ENCODE results near the gene CAPN5. TPM values are rescaled to one million over a fixed set of nuclear protein-coding genes. Genes with fewer than 3 reads are reported as not detected.

The CAPN5 gene
- total and polyA plus RNA-seq, 2 experiments from 2014 or later = 25.2 to 28.8 TPM

DNA sequence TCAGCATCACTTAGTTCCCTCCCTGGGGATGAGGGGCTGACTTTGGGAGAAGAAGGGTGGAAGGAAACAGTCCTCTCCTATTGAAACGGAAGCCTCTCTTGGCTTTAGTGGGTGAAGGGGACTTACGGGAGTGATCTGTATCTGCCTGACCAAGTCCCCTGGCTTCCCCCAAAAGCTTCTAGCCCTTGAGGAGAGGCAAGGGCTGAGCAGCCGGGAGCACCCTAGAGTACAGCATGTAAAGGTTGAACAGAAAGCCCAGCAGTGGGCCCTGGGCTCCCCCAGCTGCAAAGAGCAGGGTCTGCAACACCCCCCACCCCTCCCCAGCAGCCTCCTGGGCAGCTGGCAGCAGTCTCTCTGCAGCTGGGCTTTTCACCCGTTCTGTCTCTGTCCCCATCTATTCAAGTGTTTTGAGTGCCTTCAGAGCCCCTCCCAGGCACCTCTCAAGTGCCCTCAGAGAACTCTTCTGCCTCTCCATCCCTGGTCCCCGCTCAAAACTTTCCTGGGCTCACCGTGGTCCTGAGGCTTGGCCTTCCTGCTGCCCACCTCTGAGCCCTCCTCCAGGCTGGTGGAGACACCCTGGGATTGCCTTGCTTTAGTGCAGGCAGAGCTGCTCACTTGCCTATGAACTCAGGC is 2.7 kb downstream of the CAPN5 start:
- Histone ChIP-seq H4K20me1 (ENCODE audit: insufficient read depth, poor library complexity, severe bottlenecking) (no peaks in the 10 kb centered on the region), H3K4me3 (no peak overlapping the region), H3K9me2 (replicated peaks; ENCODE audit: insufficient read depth) (no peaks in the 10 kb centered on the region), H3K4me1 (ENCODE audit: insufficient read depth) (peaks cover 62% of the 10 kb centered on the region), H3K4me2 (no peak overlapping the region), H3K36me3 (replicated peaks; ENCODE audit: insufficient read depth, low read depth) (no peaks in the 10 kb centered on the region), H3K27ac (no peak overlapping the region), H3K9me3 (ENCODE audit: low read depth) (no peaks in the 10 kb centered on the region), H3K27me3 (no peaks in the 10 kb centered on the region), H2AFZ (no peak overlapping the region), H3K79me2 (peaks cover 54% of the 10 kb centered on the region)
- no peak for DNase-seq (ENCODE audit: low spot score)
- WGBS (ENCODE audit: low lambda C conversion rate, missing lambda C conversion rate) = 81% methylated on average over 6 of the region's 6 CpGs
- TF ChIP-seq, protein P1, sequence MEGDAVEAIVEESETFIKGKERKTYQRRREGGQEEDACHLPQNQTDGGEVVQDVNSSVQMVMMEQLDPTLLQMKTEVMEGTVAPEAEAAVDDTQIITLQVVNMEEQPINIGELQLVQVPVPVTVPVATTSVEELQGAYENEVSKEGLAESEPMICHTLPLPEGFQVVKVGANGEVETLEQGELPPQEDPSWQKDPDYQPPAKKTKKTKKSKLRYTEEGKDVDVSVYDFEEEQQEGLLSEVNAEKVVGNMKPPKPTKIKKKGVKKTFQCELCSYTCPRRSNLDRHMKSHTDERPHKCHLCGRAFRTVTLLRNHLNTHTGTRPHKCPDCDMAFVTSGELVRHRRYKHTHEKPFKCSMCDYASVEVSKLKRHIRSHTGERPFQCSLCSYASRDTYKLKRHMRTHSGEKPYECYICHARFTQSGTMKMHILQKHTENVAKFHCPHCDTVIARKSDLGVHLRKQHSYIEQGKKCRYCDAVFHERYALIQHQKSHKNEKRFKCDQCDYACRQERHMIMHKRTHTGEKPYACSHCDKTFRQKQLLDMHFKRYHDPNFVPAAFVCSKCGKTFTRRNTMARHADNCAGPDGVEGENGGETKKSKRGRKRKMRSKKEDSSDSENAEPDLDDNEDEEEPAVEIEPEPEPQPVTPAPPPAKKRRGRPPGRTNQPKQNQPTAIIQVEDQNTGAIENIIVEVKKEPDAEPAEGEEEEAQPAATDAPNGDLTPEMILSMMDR (IDR thresholded peaks at IDR 0.05; ENCODE audit: poor library complexity) = no peak
- TF ChIP-seq EZH2 (IDR thresholded peaks at IDR 0.05; ENCODE audit: borderline replicate concordance) = no peak
- TF ChIP-seq EZH2phosphoT487 (IDR thresholded peaks at IDR 0.05; ENCODE audit: low read depth, severe bottlenecking, unreplicated experiment) = no peak

DNA sequence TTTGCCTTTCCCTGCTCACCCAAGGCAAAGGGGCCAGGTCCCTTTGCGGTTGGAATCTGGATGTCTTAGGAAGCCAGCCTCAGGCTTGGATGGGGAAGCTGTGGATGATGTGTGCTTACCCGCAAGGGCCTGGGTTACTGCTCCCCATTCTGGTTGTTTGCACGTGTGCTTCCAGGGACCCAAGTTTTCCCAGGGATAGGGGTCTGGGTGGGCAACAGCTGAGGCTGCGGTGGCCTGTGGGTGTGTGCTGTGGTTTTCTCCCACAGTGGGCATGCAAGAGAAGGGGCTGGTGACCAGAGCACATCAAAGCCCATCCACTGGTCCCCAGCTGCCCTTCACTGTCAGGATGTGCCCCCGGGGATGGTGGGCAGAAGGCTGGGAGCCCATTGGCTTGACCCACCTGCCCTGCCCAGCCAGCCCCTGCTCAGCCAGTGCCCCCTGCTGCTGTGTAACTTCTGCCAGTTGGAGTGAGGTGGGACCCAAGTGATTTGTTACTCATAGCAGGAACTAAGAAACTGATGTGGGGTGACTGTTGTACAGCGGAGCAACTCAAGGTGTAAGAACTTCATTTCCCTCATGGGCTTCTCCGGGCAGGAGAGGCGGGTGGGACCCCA is 3.3 kb downstream of the CAPN5 start:
- TF ChIP-seq, protein P1 (IDR thresholded peaks at IDR 0.05; ENCODE audit: poor library complexity) = no peak
- no peak for TF ChIP-seq EZH2phosphoT487 (IDR thresholded peaks at IDR 0.05; ENCODE audit: low read depth, severe bottlenecking, unreplicated experiment)
- no peak for TF ChIP-seq EZH2 (IDR thresholded peaks at IDR 0.05; ENCODE audit: borderline replicate concordance)
- WGBS (ENCODE audit: low lambda C conversion rate, missing lambda C conversion rate) = 92% methylated on average over 8 of the region's 8 CpGs
- H3K4me3 ChIP-seq = no peak overlapping the region
- H3K36me3 ChIP-seq (replicated peaks; ENCODE audit: insufficient read depth, low read depth) = no peaks in the 10 kb centered on the region
- no peaks in the 10 kb centered on the region for H4K20me1 ChIP-seq (ENCODE audit: insufficient read depth, poor library complexity, severe bottlenecking)
- peaks cover 54% of the 10 kb centered on the region for H3K79me2 ChIP-seq
- no peak for DNase-seq (ENCODE audit: low spot score)
- no peaks in the 10 kb centered on the region for H3K9me2 ChIP-seq (replicated peaks; ENCODE audit: insufficient read depth)
- no peak overlapping the region for H2AFZ ChIP-seq
- no peak overlapping the region for H3K27ac ChIP-seq
- peaks cover 61% of the 10 kb centered on the region for H3K4me1 ChIP-seq (ENCODE audit: insufficient read depth)
- H3K27me3 ChIP-seq = no peaks in the 10 kb centered on the region
- no peak overlapping the region for H3K4me2 ChIP-seq
- H3K9me3 ChIP-seq (ENCODE audit: low read depth) = no peaks in the 10 kb centered on the region

DNA sequence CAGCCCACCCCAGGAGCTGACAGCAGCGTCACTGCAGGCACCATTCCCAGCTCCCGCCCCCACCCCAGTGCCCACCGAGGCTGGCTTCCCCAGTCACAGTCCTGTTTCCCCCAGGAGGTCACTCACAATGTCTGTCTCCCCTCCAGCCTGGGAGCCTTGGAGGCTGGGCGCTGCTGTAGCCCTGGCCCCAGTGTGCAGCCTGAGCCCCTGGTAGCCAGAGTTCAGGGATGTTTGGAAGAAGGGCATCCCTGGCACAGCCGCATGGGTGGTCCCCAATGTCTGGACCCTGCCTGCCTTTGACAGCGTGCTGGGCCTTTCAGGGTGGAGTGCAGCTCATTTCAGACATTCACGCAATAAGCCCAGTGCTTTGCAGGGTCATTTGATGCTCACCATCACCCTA is 4.3 kb downstream of the CAPN5 start:
- DNase-seq (ENCODE audit: low spot score) = no peak
- Histone ChIP-seq H3K9me3 (ENCODE audit: low read depth) (no peaks in the 10 kb centered on the region), H2AFZ (no peak overlapping the region), H3K4me1 (ENCODE audit: insufficient read depth) (peaks cover 57% of the 10 kb centered on the region), H3K4me3 (no peak overlapping the region), H4K20me1 (ENCODE audit: insufficient read depth, poor library complexity, severe bottlenecking) (no peaks in the 10 kb centered on the region), H3K4me2 (no peak overlapping the region), H3K79me2 (peaks cover 54% of the 10 kb centered on the region), H3K27ac (no peak overlapping the region), H3K27me3 (no peaks in the 10 kb centered on the region), H3K9me2 (replicated peaks; ENCODE audit: insufficient read depth) (no peaks in the 10 kb centered on the region), H3K36me3 (replicated peaks; ENCODE audit: insufficient read depth, low read depth) (no peaks in the 10 kb centered on the region)
- WGBS (ENCODE audit: low lambda C conversion rate, missing lambda C conversion rate) = 86% methylated on average over 6 of the region's 7 CpGs
- no peak for TF ChIP-seq EZH2phosphoT487 (IDR thresholded peaks at IDR 0.05; ENCODE audit: low read depth, severe bottlenecking, unreplicated experiment)
- TF ChIP-seq, protein P1 (IDR thresholded peaks at IDR 0.05; ENCODE audit: poor library complexity) = no peak
- no peak for TF ChIP-seq EZH2 (IDR thresholded peaks at IDR 0.05; ENCODE audit: borderline replicate concordance)
